Panc1 (cell line): ENCODE data around the gene FMO2. TPM values are rescaled to one million over a fixed set of nuclear protein-coding genes. Genes with fewer than 3 reads are reported as not detected.
"Not testable (repeated sequence)": the region's sequence is repeated elsewhere in the genome, so short reads cannot be mapped to it uniquely, and the experiment has no call there.

Source experiments
- ATAC-seq: fragments of 200-7000 bp; cut with Tn5 transposase; 2 replicates; pipeline ENCODE4 v1.9.1; 2020; ENCODE audit warnings: mild to moderate bottlenecking, moderate library complexity
- BruUV-seq: library from RNA; stranded (reverse); fragments of 400-500 nt; replicated peaks from 2 replicates; lab custom pipeline; 2021; lab: Mats Ljungman, UMichigan
- CTCF ChIA-PET: fragments of 300-600 bp; sonication (Branson Sonifier 250); formaldehyde crosslinking; loops from one replicate; lab custom pipeline; 2022; ENCODE audit warnings: antibody characterized with exemption; lab: Charles Lee
- POLR2A ChIA-PET: fragments of 300-600 bp; sonication (Branson Sonifier 250); formaldehyde crosslinking; loops from one replicate; lab custom pipeline; 2022; ENCODE audit warnings: antibody characterized with exemption; lab: Charles Lee
- DNase-seq: peaks from one replicate; pipeline ENCODE4 v3.0.0-alpha.2; 2010; ENCODE audit warnings: low read depth, low spot score
- H3K27ac ChIP-seq: 2 replicates; pipeline ENCODE4 v1.5.1; 2011; ENCODE audit warnings: mild to moderate bottlenecking, low read length, inconsistent platforms
- H3K27me3 ChIP-seq: fragments of 200-500 bp; sonication (Bioruptor generic); 2 replicates; pipeline ENCODE4 v1.6.0; 2014; ENCODE audit warnings: low read length, inconsistent platforms; ENCODE audit not compliant: control insufficient read depth, insufficient read depth
- H3K36me3 ChIP-seq: fragments of 200-500 bp; sonication (Bioruptor generic); 2 replicates; pipeline ENCODE4 v1.5.1; 2014; ENCODE audit warnings: inconsistent platforms, mild to moderate bottlenecking, low read length, moderate library complexity; ENCODE audit not compliant: control insufficient read depth, insufficient read depth
- H3K4me1 ChIP-seq: 2 replicates; pipeline ENCODE4 v1.5.1; 2011; ENCODE audit warnings: inconsistent platforms, mild to moderate bottlenecking, low read length, moderate library complexity; ENCODE audit not compliant: control insufficient read depth, insufficient read depth
- H3K4me3 ChIP-seq, 2 experiments: 2 replicates each; pipeline ENCODE4 v1.5.1; 2011 to 2012; ENCODE audit warnings: low read depth in 2 of 2, low read length in 2 of 2, mild to moderate bottlenecking in 2 of 2, inconsistent platforms in 1 of 2, moderate library complexity in 1 of 2
- H3K9me3 ChIP-seq: fragments of 200-500 bp; sonication (Bioruptor generic); 2 replicates; pipeline ENCODE4 v1.5.1; 2014; ENCODE audit warnings: low read depth, mild to moderate bottlenecking, inconsistent platforms, low read length, moderate library complexity; ENCODE audit not compliant: control insufficient read depth, insufficient read depth
- CTCF ChIP-seq: fragments of 450-650 bp; IDR thresholded peaks from 2 replicates; pipeline ENCODE4 v1.5.1; 2017; ENCODE audit warnings: mild to moderate bottlenecking
- POLR2AphosphoS5 ChIP-seq: IDR thresholded peaks from 2 replicates; pipeline ENCODE4 v1.6.1; 2012; ENCODE audit warnings: mild to moderate bottlenecking, low read depth, low read length, moderate library complexity
- REST ChIP-seq, 2 experiments: IDR thresholded peaks; 2 replicates each; pipeline ENCODE4 v1.6.1; 2011 to 2012; ENCODE audit warnings: low read depth in 2 of 2, control low read depth in 1 of 2, low read length in 1 of 2, mild to moderate bottlenecking in 1 of 2, moderate library complexity in 1 of 2; ENCODE audit not compliant: insufficient read depth in 1 of 2
- SIN3A ChIP-seq: IDR thresholded peaks from 2 replicates; pipeline ENCODE4 v1.6.1; 2012; ENCODE audit warnings: low read depth, mild to moderate bottlenecking, low read length, moderate library complexity, borderline replicate concordance; ENCODE audit not compliant: insufficient read depth
- TCF7L2 ChIP-seq: IDR thresholded peaks from 2 replicates; pipeline ENCODE4 v1.6.1; 2011; ENCODE audit warnings: mild to moderate bottlenecking, low read depth, low read length, inconsistent platforms
- in situ Hi-C: cut with HindIII; loops from 2 replicates; pipeline ENCODE4 v1.10.0; 2016; ENCODE audit warnings: low sequenced_read_pairs, low pct_unique_long_range_greater_than_20kb
- intact Hi-C: fragments of 100-400 bp; cut with micrococcal nuclease; formaldehyde crosslinking; loops from one replicate; pipeline ENCODE4 v1.10.0; 2022; ENCODE audit not compliant: unreplicated experiment
- total RNA-seq: library from RNA; stranded (reverse); gene quantifications from one replicate; pipeline ENCODE4 v1.2.1, GENCODE V29; 2021; ENCODE audit not compliant: unreplicated experiment

FMO2 gene
- total RNA-seq, 1 experiment from 2014 or later: 0.08 TPM

- ChIA-PET POLR2A (no interaction called here), CTCF (no interaction called here)
- in situ Hi-C loops (no loop called here), intact Hi-C loops (no loop called here)
- Histone ChIP-seq H3K4me1 (no peaks in the 10 kb centered on the region), H3K36me3 (no peaks in the 10 kb centered on the region), H3K9me3 (no peaks in the 10 kb centered on the region), H3K4me3 (no peak overlapping the region), H3K27ac (no peak overlapping the region), H3K27me3 (no peaks in the 10 kb centered on the region)
- DNase-seq: no peak
- no peak for ATAC-seq
- no TSS peak for BruUV-seq
- TF ChIP-seq POLR2AphosphoS5: no peak
- TF ChIP-seq SIN3A: no peak
- no peak for TF ChIP-seq CTCF
- TF ChIP-seq REST (IDR thresholded peaks at IDR 0.05; ENCODE audit: insufficient read depth in 1 of 2, low read depth in 2 of 2, low read length in 1 of 2): no peak
- TF ChIP-seq TCF7L2: no peak
Measured at GRCh38 chr1:171222936-171223335, 37.8 kb downstream of the FMO2 start.

GRCh38 chr1:171224257-171224656 lies 39.2 kb downstream of the FMO2 start:
- H3K9me3 ChIP-seq, H3K36me3 ChIP-seq, intact Hi-C loops, POLR2A ChIA-PET, H3K4me3 ChIP-seq, H3K27ac ChIP-seq, CTCF ChIA-PET, H3K27me3 ChIP-seq, ATAC-seq, in situ Hi-C loops, H3K4me1 ChIP-seq, DNase-seq, BruUV-seq: not testable (repeated sequence)

GRCh38 chr1:171226747-171227370 lies 41.8 kb downstream of the FMO2 start:
- CTCF ChIA-PET: interaction anchor here (0.9 to 1.3 kb wide), 3 partner anchors 87 to 260 kb away, joined by 4 to 5 read pairs (median 4); partner anchors contain the start of gene FMO4

More at GRCh38 chr1:171226747-171227370, 41.8 kb downstream of the FMO2 start:
- POLR2A ChIA-PET: no interaction called here
- Histone ChIP-seq H3K36me3 (no peaks in the 10 kb centered on the region), H3K27me3 (no peaks in the 10 kb centered on the region), H3K4me3 (no peak overlapping the region), H3K9me3 (no peaks in the 10 kb centered on the region), H3K27ac (no peak overlapping the region), H3K4me1 (no peaks in the 10 kb centered on the region)
- ATAC-seq (peak; percentile 76), DNase-seq (peak; percentile 36)
- intact Hi-C loops (loop anchor here (2.0 to 5.0 kb wide), 2 partner anchors 150 to 260 kb away; no protein-coding TSS in a partner anchor), in situ Hi-C loops (no loop called here)
- no TSS peak for BruUV-seq
- TF ChIP-seq SIN3A (no peak), TCF7L2 (no peak), POLR2AphosphoS5 (no peak), CTCF (peak; percentile 69), REST (IDR thresholded peaks at IDR 0.05; ENCODE audit: insufficient read depth in 1 of 2, low read depth in 2 of 2, low read length in 1 of 2) (no peak)
